Measurements from ENCODE around the gene FSTL4. TPM values are rescaled to one million over a fixed set of nuclear protein-coding genes. Genes with fewer than 3 reads are reported as not detected.

The FSTL4 gene
- total and polyA plus RNA-seq, 2 of the 4 experiments (the other 2 are of a cell fraction) = 0.18 TPM; not detected in 1

DNA sequence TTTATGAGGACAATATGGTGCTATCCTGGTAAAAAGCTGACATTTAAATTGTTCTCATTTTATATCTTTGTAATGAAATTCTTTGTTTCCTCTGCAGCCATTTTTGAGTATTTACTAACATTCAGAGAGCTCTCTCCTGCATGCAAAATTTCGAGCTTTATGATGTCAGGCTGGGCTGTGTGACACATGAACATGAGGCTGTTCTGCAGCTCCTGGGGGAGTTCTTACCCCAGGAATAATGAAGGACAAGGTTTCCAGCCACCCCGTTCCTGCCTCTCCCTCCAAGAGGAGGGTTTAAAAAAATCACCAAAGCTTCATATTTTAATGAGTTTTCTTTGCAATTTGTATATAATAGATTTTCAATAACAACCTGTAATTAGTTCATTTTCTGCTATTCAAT lies 308.2 kb downstream of the FSTL4 start:
- no peaks in the 10 kb centered on the region for H3K9me1 ChIP-seq (ENCODE audit: insufficient read depth, low read length)
- dilution Hi-C loops (cut with HindIII; ENCODE audit: low sequenced_read_pairs, unreplicated experiment) (no loop called here), in situ Hi-C loops (cut with MboI; ENCODE audit: low sequenced_read_pairs) (no loop called here), intact Hi-C loops (cut with micrococcal nuclease) (no loop called here)
- no peak overlapping the region for H2AFZ ChIP-seq (replicated peaks; ENCODE audit: low read length, poor library complexity)
- TF ChIP-seq MXI1 (IDR thresholded peaks at IDR 0.05; ENCODE audit: borderline replicate concordance, low read depth, low read length) = no peak
- TF ChIP-seq, protein P1, sequence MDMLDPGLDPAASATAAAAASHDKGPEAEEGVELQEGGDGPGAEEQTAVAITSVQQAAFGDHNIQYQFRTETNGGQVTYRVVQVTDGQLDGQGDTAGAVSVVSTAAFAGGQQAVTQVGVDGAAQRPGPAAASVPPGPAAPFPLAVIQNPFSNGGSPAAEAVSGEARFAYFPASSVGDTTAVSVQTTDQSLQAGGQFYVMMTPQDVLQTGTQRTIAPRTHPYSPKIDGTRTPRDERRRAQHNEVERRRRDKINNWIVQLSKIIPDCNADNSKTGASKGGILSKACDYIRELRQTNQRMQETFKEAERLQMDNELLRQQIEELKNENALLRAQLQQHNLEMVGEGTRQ (IDR thresholded peaks at IDR 0.05; ENCODE audit: low read depth, low read length) = no peak
- no peak for TF ChIP-seq CHD1 (IDR thresholded peaks at IDR 0.05; ENCODE audit: low read depth, low read length)
- no peak for TF ChIP-seq CEBPB (IDR thresholded peaks at IDR 0.05; ENCODE audit: low read depth, low read length)
- BruUV-seq (replicated peaks) = no TSS peak
- H4K8ac ChIP-seq (ENCODE audit: low read depth in 2 of 2, low read length in 2 of 2) = no peak overlapping the region
- H4K5ac ChIP-seq (ENCODE audit: low read depth, low read length) = no peak overlapping the region
- no peak overlapping the region for H2AK9ac ChIP-seq (replicated peaks; ENCODE audit: low read depth, low read length, poor library complexity)
- H3K4me2 ChIP-seq (ENCODE audit: low read depth, low read length) = no peak overlapping the region
- no peak for ATAC-seq (ENCODE audit: low read depth)
- ChIA-PET CTCF (no interaction called here), POLR2A (ENCODE audit: unreplicated experiment) (no interaction called here)
- no peak overlapping the region for H4K91ac ChIP-seq (ENCODE audit: insufficient read depth, low read depth, low read length)
- H3K4ac ChIP-seq (ENCODE audit: low read depth, low read length) = no peak overlapping the region
- no peak overlapping the region for H3K27ac ChIP-seq (ENCODE audit: insufficient read depth, low read length)
- H3K9me3 ChIP-seq (ENCODE audit: control insufficient read depth, insufficient read depth, low read length) = no peaks in the 10 kb centered on the region
- no CpG with 5 or more reads among the region's 2 CpGs for WGBS, 2 experiments (ENCODE audit: extremely low coverage in 2 of 2, insufficient read length in 1 of 2)
- H3K23ac ChIP-seq (ENCODE audit: low read depth, low read length) = no peak overlapping the region
- no peak overlapping the region for H3K9ac ChIP-seq (ENCODE audit: low read depth, low read length)
- H4K20me1 ChIP-seq (ENCODE audit: insufficient read depth, low read length) = no peaks in the 10 kb centered on the region
- no peaks in the 10 kb centered on the region for H3K4me1 ChIP-seq (ENCODE audit: control insufficient read depth, insufficient read depth, low read length)
- H2BK5ac ChIP-seq (ENCODE audit: low read depth, low read length, poor library complexity, severe bottlenecking) = no peak overlapping the region
- H2BK120ac ChIP-seq (ENCODE audit: low read depth, low read length) = no peak overlapping the region
- no peak overlapping the region for H3K18ac ChIP-seq (ENCODE audit: low read depth, low read length)
- H3K14ac ChIP-seq (replicated peaks; ENCODE audit: low read depth, low read length) = no peak overlapping the region
- no peak overlapping the region for H2BK15ac ChIP-seq (ENCODE audit: low read depth, low read length)
- peaks cover 25% of the 10 kb centered on the region; the same call in 1 of the 2 replicates for H3K27me3 ChIP-seq (ENCODE audit: control insufficient read depth, insufficient read depth, low read length)
- no peak overlapping the region for H2BK20ac ChIP-seq (ENCODE audit: low read depth, low read length)
- no peaks in the 10 kb centered on the region for H3K36me3 ChIP-seq (ENCODE audit: control insufficient read depth, insufficient read depth, low read length)
- no peak overlapping the region for H2AK5ac ChIP-seq (ENCODE audit: low read depth, low read length)
- no peak overlapping the region for H3K4me3 ChIP-seq (ENCODE audit: insufficient read depth, low read depth, low read length)
- H3K79me1 ChIP-seq (ENCODE audit: low read depth in 1 of 2, low read length in 2 of 2) = no peaks in the 10 kb centered on the region
- no peak overlapping the region for H3K56ac ChIP-seq (ENCODE audit: extremely low read depth, insufficient read depth, low read length)
- no peak for DNase-seq

All from IMR-90 (cell line).